ENCODE results near the gene TMEM107. TPM values are rescaled to one million over a fixed set of nuclear protein-coding genes. Genes with fewer than 3 reads are reported as not detected.

Gene TMEM107
- total RNA-seq, 2 experiments from 2014 or later, result 24.0 to 34.4 TPM

DNA sequence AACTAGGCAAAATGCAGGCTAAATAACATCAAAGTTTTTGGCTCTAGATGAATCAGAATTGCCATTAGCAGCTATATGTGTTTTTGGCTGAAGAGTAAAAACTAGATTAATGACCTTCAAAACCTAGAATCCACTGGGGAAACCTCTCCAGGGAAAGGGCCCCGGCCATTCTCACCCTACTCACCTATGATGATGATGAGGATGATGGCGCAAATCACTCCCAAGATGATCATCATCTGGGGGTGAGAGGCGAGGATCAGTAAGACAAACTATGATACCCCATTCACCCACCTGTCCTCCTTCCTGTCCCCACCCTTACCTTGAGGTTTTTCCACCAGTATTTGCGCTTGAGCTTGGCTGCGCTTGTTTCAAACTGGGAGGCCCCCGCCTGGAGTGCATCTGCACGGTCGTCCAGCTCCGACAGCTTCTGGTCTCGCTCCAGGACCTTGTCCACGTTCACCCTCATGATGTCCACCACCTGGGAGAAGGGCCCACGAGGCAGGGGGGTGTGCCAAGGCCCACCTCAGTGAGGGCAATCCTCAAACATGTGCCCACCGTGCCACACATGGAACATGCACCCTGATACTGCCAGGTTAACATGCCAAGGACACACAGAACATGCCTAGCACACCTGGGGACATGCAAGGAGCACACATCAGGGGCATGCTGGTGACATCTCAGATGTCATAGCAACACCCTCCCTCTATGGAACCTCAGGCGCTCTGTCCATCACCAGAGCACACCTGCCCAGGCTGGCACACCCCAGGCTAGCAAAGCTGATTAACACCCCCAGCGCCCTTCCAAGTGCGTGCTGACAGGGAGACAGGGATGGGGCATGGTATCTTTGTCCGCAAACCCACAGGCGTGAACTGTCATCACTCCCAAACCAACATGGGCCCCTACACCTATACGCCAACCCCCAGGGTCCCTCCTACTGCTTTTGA lies 14.6 kb downstream of the TMEM107 start:
- H3K4me3 Mint-ChIP-seq, result peak overlapping the region; percentile 85
- peaks cover 33% of the 10 kb centered on the region for H3K36me3 Mint-ChIP-seq (ENCODE audit: low read depth)
- no peaks in the 10 kb centered on the region for H3K27me3 Mint-ChIP-seq
- ATAC-seq (no peak), DNase-seq (peak; percentile 35)
- ChIA-PET CTCF (interaction anchor here (0.6 to 1.9 kb wide), 9 partner anchors 10 to 88 kb away, joined by 3 to 8 read pairs (median 3); partner anchors contain the start of gene HES7), POLR2A (interaction anchor here (0.9 to 2.7 kb wide), 3 partner anchors 12 to 29 kb away, joined by 3 to 23 read pairs (median 4); partner anchors contain the start of gene BORCS6)
- no peaks in the 10 kb centered on the region for H3K9me3 Mint-ChIP-seq (ENCODE audit: low read depth)
- peaks cover 57% of the 10 kb centered on the region for H3K4me1 Mint-ChIP-seq
- intact Hi-C loops (cut with DNase I, micrococcal nuclease), result loop anchor here in 1 of 2 experiments (1.0 kb wide), 1 partner anchor 41 kb away; no protein-coding TSS in a partner anchor
- H3K27ac Mint-ChIP-seq, result peak overlapping the region; percentile 93

DNA sequence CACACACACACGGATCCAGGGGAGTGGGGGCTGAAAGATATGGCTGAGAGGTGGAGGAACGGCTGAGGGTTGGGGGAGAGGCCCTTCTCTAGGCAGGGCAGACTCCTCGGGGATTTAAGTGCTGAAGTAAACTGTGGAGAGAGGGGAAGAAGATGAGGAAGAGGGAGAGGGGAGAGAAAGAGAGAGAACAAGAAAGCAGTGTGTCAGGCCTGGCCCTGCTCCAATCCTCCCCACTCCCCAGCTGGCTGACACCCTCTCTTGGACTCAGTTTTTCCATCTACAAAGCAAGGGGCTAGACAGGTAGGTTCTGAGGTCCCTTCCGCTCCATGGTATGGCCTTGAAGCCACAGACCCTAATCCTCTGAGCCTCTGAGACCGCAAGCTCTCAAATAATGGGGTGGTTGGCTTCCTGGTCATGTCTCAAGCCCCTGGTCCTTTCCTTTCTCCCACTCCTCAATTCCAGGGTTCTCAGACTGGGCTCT lies 15.4 kb downstream of the TMEM107 start:
- DNase-seq, result peak; percentile 63
- intact Hi-C loops (cut with DNase I, micrococcal nuclease), result no loop called here

DNA sequence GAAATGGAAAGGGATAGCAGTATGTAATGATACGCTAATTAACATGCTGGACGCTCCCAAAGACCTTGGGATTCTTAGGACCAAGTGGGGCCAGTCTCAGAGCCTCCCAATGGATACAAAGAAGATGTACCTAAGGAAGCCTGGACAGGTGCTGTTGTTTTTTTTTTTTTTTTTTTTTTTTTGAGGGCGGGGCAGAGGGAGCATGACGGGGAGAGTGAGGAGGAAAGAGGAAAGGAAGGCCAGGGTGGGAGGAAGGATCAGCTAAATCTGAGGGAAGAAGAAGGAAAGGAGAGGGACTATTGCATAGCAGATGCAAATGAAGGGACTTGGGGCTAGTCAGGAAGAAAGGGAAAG lies 16.0 kb downstream of the TMEM107 start:
- intact Hi-C loops (cut with DNase I, micrococcal nuclease), result no loop called here
- CTCF ChIA-PET, result interaction anchor here (0.5 to 1.4 kb wide), 4 partner anchors 19 to 170 kb away, joined by 3 to 8 read pairs (median 3); no protein-coding TSS in a partner anchor

More for the DNA sequence above, 15.4 kb downstream of the TMEM107 start:
- H3K27ac Mint-ChIP-seq, result peak overlapping the region; percentile 93
- peaks cover 33% of the 10 kb centered on the region for H3K36me3 Mint-ChIP-seq (ENCODE audit: low read depth)
- no peaks in the 10 kb centered on the region for H3K27me3 Mint-ChIP-seq
- peaks cover 57% of the 10 kb centered on the region for H3K4me1 Mint-ChIP-seq
- H3K9me3 Mint-ChIP-seq (ENCODE audit: low read depth), result no peaks in the 10 kb centered on the region
- H3K4me3 Mint-ChIP-seq, result peak overlapping the region; percentile 85
- ChIA-PET CTCF (interaction anchor here (0.5 to 1.9 kb wide), 12 partner anchors 10 to 87 kb away, joined by 3 to 8 read pairs (median 4); partner anchors contain the start of gene HES7), POLR2A (interaction anchor here (0.9 to 2.7 kb wide), 3 partner anchors 12 to 29 kb away, joined by 3 to 23 read pairs (median 4); partner anchors contain the start of gene BORCS6)
- no peak for ATAC-seq

DNA sequence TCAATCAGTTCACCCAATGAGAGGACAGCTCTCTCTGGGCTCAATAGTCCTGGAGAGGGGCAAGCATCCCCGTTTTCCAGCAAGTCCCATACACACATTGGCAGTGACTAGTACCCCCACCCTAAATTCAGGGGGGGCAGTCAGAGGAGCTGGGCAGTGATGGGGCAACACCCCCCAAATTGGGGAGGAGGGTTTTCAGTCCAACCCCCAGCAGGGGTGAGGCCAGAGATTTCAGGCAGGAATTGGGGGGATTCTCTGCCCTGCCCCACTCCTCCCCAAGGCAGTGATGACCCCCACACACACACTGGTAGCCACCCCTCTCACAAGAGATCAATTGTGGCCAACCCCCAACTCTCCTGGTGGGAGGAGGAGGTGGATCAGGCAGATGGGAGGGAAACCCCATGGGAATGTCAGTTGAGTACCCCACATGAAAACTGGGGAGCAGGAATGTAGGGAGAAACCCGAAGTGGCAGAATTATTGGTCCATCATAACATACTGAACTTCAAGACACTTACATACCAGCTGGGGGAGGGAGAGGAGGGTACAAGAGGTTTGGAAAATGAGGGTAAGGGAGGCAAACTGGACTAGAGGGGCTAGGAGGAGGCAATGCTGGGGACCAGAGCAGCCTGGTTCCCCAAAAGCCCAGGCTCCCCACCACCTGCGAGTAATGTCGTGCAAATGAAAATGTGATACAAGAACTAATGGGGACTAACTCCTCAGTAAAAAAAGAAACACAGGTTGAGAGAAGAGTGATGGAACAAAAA lies 16.5 kb downstream of the TMEM107 start:
- intact Hi-C loops (cut with DNase I, micrococcal nuclease), result loop anchor here (5.0 to 10.0 kb wide), 4 partner anchors 77 to 915 kb away; partner anchors contain the start of genes CD68 (in 1 of the 2), GABARAP (in 1 of the 2), POLR2A (in 1 of the 2) and SLC35G6 (in 1 of the 2)
- Mint-ChIP-seq H3K27me3 (no peaks in the 10 kb centered on the region), H3K27ac (peak overlapping the region; percentile 79), H3K9me3 (ENCODE audit: low read depth) (no peaks in the 10 kb centered on the region), H3K4me1 (peaks cover 51% of the 10 kb centered on the region), H3K36me3 (ENCODE audit: low read depth) (peaks cover 33% of the 10 kb centered on the region), H3K4me3 (no peak overlapping the region)
- ATAC-seq (no peak), DNase-seq (no peak)
- ChIA-PET CTCF (interaction anchor here (0.5 to 6.9 kb wide), 10 partner anchors 8 to 169 kb away, joined by 3 to 88 read pairs (median 3); partner anchors contain the start of genes ALOXE3 and HES7), POLR2A (interaction anchor here (2.7 kb wide), 1 partner anchor 14 kb away, joined by 23 read pairs; no protein-coding TSS in a partner anchor)

More for the DNA sequence above, 16.0 kb downstream of the TMEM107 start:
- ATAC-seq (no peak), DNase-seq (no peak)
- Mint-ChIP-seq H3K36me3 (ENCODE audit: low read depth) (peaks cover 33% of the 10 kb centered on the region), H3K4me1 (peaks cover 57% of the 10 kb centered on the region), H3K9me3 (ENCODE audit: low read depth) (no peaks in the 10 kb centered on the region), H3K27me3 (no peaks in the 10 kb centered on the region), H3K27ac (peak overlapping the region; percentile 93), H3K4me3 (peak overlapping the region; percentile 85)
- POLR2A ChIA-PET, result interaction anchor here (2.7 kb wide), 1 partner anchor 13 kb away, joined by 23 read pairs; no protein-coding TSS in a partner anchor

DNA sequence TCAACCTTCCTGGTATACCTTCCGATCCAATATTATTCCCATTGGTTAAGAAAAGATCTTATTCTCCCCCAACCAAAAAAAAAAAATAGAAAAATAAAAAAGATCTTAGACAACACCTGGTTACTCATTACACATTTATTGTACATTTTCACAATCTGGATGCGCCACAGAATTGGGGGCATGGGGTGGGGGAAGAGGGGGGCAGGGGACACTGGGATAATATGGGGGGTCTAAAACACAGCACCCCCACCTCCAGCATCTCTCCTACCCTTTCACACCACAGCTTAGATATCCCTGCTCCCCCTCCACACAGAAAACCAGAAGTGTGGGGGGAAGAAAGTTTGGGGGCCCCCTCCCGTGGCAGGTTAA lies 17.2 kb downstream of the TMEM107 start:
- Mint-ChIP-seq H3K9me3 (ENCODE audit: low read depth) (no peaks in the 10 kb centered on the region), H3K4me1 (peaks cover 45% of the 10 kb centered on the region), H3K4me3 (no peak overlapping the region), H3K36me3 (ENCODE audit: low read depth) (peaks cover 33% of the 10 kb centered on the region), H3K27me3 (no peaks in the 10 kb centered on the region), H3K27ac (peak overlapping the region; percentile 66)
- DNase-seq (no peak), ATAC-seq (no peak)
- intact Hi-C loops (cut with DNase I, micrococcal nuclease), result loop anchor here (5.0 to 10.0 kb wide), 4 partner anchors 77 to 914 kb away; partner anchors contain the start of genes CD68 (in 1 of the 2), GABARAP (in 1 of the 2), POLR2A (in 1 of the 2) and SLC35G6 (in 1 of the 2)
- ChIA-PET CTCF (interaction anchor here (0.5 to 6.9 kb wide), 13 partner anchors 8 to 243 kb away, joined by 3 to 88 read pairs (median 4); partner anchors contain the start of genes ALOXE3, HES7 and RNF227), POLR2A (interaction anchor here (0.8 to 4.3 kb wide), 2 partner anchors 9 to 14 kb away, joined by 3 to 85 read pairs; no protein-coding TSS in a partner anchor)

DNA sequence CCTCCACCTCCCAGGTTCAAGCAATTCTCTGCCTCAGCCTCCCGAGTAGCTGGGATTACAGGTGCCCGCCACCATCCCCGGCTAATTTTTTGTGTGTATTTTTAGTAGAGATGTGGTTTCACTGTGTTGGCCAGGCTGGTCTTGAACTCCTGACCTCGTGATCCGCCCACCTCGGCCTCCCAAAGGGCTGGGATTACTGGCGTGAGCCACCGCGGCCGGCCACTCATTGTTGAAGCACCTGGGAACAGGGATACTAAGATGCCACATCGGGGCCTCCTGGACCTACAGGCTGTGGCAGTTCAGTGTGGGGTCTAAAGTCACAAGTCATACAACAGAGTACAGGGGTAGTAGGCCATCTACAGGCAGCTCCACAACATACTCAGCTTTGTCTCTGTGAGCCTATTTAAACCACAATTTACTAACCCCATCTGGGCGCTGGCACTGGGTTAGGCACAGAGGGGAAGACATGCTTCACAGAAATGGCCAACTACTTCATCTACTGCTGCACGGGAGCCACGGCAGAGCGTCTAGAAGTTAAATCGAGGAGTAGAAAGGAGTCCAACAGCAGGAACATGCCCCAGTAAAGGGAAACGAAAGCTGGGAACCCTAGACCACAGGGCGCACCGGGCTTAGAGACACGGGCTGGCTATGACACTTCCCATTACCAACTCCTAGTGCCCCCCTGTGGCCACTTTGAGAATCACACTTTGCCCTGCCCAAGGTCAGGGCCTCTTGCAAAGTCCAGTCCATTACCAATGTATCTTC lies 17.7 kb downstream of the TMEM107 start:
- Mint-ChIP-seq H3K36me3 (ENCODE audit: low read depth) (peaks cover 33% of the 10 kb centered on the region), H3K27ac (peak overlapping the region; percentile 66), H3K4me3 (no peak overlapping the region), H3K4me1 (peaks cover 42% of the 10 kb centered on the region), H3K9me3 (ENCODE audit: low read depth) (no peaks in the 10 kb centered on the region), H3K27me3 (no peaks in the 10 kb centered on the region)
- DNase-seq, result peak; percentile 94
- ATAC-seq, result peak; percentile 11
- ChIA-PET POLR2A (interaction anchor here (0.8 to 4.3 kb wide), 2 partner anchors 9 to 15 kb away, joined by 3 to 85 read pairs; no protein-coding TSS in a partner anchor), CTCF (interaction anchor here (0.5 to 6.9 kb wide), 14 partner anchors 9 to 243 kb away, joined by 3 to 88 read pairs (median 4); partner anchors contain the start of genes ALOXE3, HES7 and RNF227)
- intact Hi-C loops (cut with DNase I, micrococcal nuclease), result loop anchor here (5.0 to 10.0 kb wide), 4 partner anchors 76 to 914 kb away; partner anchors contain the start of genes CD68 (in 1 of the 2), GABARAP (in 1 of the 2), POLR2A (in 1 of the 2) and SLC35G6 (in 1 of the 2)

DNA sequence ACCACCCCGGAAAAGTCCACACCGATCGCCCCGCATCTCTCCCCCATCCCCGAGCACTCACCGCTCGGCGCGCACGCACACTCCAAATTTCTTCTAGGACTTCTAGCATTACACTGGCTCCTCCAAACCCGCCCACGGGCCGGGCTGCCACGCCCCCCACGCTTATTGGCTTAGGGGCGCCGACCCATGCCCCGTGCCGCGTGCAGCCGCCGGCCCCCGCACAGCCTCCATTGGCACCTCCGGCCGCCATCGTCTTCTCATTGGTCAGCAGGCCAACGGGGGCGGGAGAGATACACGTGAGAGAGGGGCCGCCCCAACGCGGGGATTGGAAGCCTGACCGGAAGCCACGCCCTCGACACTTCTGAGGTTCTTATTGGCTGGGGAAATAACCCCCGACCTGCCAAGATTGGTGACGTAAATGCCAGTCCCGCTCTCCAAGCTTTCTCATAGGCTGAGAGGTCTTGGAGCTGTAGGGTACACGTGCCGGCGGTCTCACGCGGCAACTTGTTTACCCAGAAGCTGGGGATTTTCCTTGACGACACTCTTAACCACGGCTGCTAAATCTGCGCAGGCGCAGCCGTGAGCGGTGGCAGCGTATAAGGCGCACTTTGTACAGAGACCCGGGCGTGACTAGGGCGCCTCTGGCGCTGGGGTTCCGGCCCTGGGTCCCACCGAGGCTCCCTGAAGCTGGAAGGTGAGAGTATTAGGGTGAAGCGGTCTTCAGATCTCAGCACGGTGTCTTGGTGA lies 19.8 kb downstream of the TMEM107 start:
- Mint-ChIP-seq H3K36me3 (ENCODE audit: low read depth) (peaks cover 30% of the 10 kb centered on the region), H3K27me3 (no peaks in the 10 kb centered on the region), H3K27ac (no peak overlapping the region), H3K9me3 (ENCODE audit: low read depth) (no peaks in the 10 kb centered on the region), H3K4me1 (peaks cover 49% of the 10 kb centered on the region), H3K4me3 (no peak overlapping the region)
- peak; percentile 75 for ATAC-seq
- DNase-seq, result peak; percentile 100
- intact Hi-C loops (cut with DNase I, micrococcal nuclease), result loop anchor here (1.0 to 10.0 kb wide), 21 partner anchors 17 to 912 kb away; partner anchors contain the start of genes CD68 (in 1 of the 2), GABARAP (in 1 of the 2), NAA38 (in 1 of the 2) and NEURL4 (in 1 of the 2)
- ChIA-PET POLR2A (interaction anchor here (0.6 to 4.3 kb wide), 11 partner anchors 13 to 91 kb away, joined by 3 to 85 read pairs (median 6); partner anchors contain the start of genes BORCS6, CTC1 and TMEM107), CTCF (interaction anchor here (0.5 to 6.9 kb wide), 11 partner anchors 17 to 83 kb away, joined by 3 to 88 read pairs (median 4); partner anchors contain the start of genes ALOXE3 and HES7)

DNA sequence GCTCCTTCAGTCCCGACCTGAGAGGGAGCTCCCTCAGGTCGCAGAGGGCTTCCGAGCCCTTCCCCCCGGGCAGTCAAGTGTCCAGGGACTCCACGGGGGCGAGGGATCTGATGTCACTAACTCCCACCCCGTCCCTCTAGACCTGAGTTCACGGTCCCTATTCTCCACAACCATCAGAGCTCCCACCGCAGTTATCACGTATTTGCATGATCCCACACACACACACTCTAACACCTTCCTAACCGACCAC lies 20.3 kb downstream of the TMEM107 start:
- H3K27me3 Mint-ChIP-seq, result no peaks in the 10 kb centered on the region
- no peaks in the 10 kb centered on the region for H3K9me3 Mint-ChIP-seq (ENCODE audit: low read depth)
- ChIA-PET CTCF (interaction anchor here (0.7 to 6.9 kb wide), 7 partner anchors 18 to 82 kb away, joined by 3 to 88 read pairs (median 4); partner anchors contain the start of genes ALOXE3 and HES7), POLR2A (interaction anchor here (0.6 to 4.3 kb wide), 7 partner anchors 15 to 66 kb away, joined by 3 to 85 read pairs (median 10); partner anchors contain the start of gene TMEM107)
- no peak for ATAC-seq
- no peak overlapping the region for H3K27ac Mint-ChIP-seq
- no peak overlapping the region for H3K4me3 Mint-ChIP-seq
- peaks cover 25% of the 10 kb centered on the region for H3K36me3 Mint-ChIP-seq (ENCODE audit: low read depth)
- intact Hi-C loops (cut with DNase I, micrococcal nuclease), result loop anchor here (1.0 to 10.0 kb wide), 21 partner anchors 17 to 911 kb away; partner anchors contain the start of genes CD68 (in 1 of the 2), GABARAP (in 1 of the 2), NAA38 (in 1 of the 2) and NEURL4 (in 1 of the 2)
- H3K4me1 Mint-ChIP-seq, result peaks cover 44% of the 10 kb centered on the region
- DNase-seq, result no peak
